ENCODE measurements around the gene ZNF512B. TPM values are rescaled to one million over a fixed set of nuclear protein-coding genes. Genes with fewer than 3 reads are reported as not detected.

The ZNF512B gene
- polyA plus RNA-seq, 2 of the 4 experiments (the other 2 are of a cell fraction): 2.1 to 16.8 TPM

DNA sequence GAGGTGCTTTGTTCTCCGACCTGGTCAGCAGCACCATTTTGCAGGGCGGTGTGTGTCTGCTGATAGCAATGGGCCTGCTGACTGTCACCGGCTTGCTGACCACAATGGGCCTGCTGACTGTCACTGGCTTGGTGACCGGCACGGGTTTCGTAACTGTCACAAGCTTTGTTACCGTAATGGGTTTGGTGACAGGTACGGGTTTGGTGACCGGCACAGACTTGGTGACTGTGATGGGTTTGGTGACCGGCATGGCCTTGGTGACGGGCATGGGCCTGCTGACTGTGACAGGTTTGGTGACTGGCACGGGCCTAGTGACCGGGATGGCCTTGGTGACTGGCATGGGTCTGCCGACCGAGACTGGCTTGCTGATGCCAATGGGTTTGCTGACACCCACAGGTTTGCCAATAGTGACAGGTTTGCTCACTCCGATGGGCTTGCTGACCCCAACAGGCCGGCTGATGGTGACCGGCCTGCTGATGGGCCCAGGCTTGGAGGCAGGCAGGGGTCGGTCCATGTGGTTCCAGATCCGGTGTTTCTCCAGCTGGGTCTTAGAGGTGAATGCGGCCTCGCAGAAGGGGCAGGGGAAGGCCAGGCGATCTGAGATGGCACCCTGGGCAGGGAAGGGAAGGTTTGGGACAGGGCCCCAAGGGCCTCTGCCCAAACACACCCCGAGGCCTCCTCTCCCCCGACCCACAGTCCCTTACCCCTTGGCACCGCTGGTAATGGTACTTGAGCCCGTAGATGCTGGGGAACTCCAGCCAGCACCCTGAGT lies 3.4 kb downstream of the ZNF512B start:
- Histone ChIP-seq H3K27ac (no peak overlapping the region), H3K9me3 (no peaks in the 10 kb centered on the region), H3K4me2 (no peak overlapping the region), H3K4me1 (peaks cover 13% of the 10 kb centered on the region; the same call in 2 of the 3 replicates), H3K4me3 (no peak overlapping the region)
- DNase-seq (ENCODE audit: low read depth in 1 of 2, low spot score in 1 of 2) (no peak), FAIRE-seq (no peak), ATAC-seq (no peak)
- 95% methylated on average over 18 of the region's 27 CpGs for WGBS (ENCODE audit: missing lambda C conversion rate)
- ChIA-PET CTCF (interaction anchor here (1.9 to 2.4 kb wide), 2 partner anchors 10 to 14 kb away, joined by 4 to 10 read pairs; partner anchors contain the start of genes PRPF6 and UCKL1), POLR2A (interaction anchor here (0.6 kb wide), 1 partner anchor 240 kb away, joined by 4 read pairs; no protein-coding TSS in a partner anchor)
- TF ChIP-seq NPAS2 (CRISPR knock-in tag; IDR thresholded peaks at IDR 0.05; ENCODE audit: borderline replicate concordance) (no peak), ZFP36 (IDR thresholded peaks at IDR 0.05; ENCODE audit: borderline replicate concordance, partially characterized antibody) (no peak), FOSB (CRISPR knock-in tag; IDR thresholded peaks at IDR 0.05) (no peak), HOXB13 (CRISPR knock-in tag; IDR thresholded peaks at IDR 0.05; ENCODE audit: low read depth) (no peak), RAD21 (conservative IDR thresholded peaks at IDR 0.05 in 1 of 2, IDR thresholded peaks at IDR 0.05 in 1 of 2) (no peak), RFX5 (IDR thresholded peaks at IDR 0.05) (no peak), NR3C1 (IDR thresholded peaks at IDR 0.05) (no peak), EHF (CRISPR knock-in tag; IDR thresholded peaks at IDR 0.05) (no peak), CHD2 (IDR thresholded peaks at IDR 0.05; ENCODE audit: low read length, partially characterized antibody) (no peak), BHLHE40 (IDR thresholded peaks at IDR 0.05; ENCODE audit: low read depth, low read length) (no peak), ZC3H11A (IDR thresholded peaks at IDR 0.05) (no peak), POLR2A (IDR thresholded peaks at IDR 0.05; ENCODE audit: low read length) (no peak), ZSCAN20 (CRISPR knock-in tag; IDR thresholded peaks at IDR 0.05) (no peak), TFCP2L1 (CRISPR knock-in tag; IDR thresholded peaks at IDR 0.05) (no peak), ZNF302 (CRISPR knock-in tag; IDR thresholded peaks at IDR 0.05) (no peak), CBX2 (IDR thresholded peaks at IDR 0.05; ENCODE audit: borderline replicate concordance, low read depth) (no peak), MYC (IDR thresholded peaks at IDR 0.05; ENCODE audit: borderline replicate concordance, low read length) (no peak)
- TF ChIP-seq, protein P1, sequence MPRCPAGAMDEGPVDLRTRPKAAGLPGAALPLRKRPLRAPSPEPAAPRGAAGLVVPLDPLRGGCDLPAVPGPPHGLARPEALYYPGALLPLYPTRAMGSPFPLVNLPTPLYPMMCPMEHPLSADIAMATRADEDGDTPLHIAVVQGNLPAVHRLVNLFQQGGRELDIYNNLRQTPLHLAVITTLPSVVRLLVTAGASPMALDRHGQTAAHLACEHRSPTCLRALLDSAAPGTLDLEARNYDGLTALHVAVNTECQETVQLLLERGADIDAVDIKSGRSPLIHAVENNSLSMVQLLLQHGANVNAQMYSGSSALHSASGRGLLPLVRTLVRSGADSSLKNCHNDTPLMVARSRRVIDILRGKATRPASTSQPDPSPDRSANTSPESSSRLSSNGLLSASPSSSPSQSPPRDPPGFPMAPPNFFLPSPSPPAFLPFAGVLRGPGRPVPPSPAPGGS (IDR thresholded peaks at IDR 0.05): no peak
- TF ChIP-seq, protein P2, sequence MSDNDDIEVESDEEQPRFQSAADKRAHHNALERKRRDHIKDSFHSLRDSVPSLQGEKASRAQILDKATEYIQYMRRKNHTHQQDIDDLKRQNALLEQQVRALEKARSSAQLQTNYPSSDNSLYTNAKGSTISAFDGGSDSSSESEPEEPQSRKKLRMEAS (IDR thresholded peaks at IDR 0.05): no peak

DNA sequence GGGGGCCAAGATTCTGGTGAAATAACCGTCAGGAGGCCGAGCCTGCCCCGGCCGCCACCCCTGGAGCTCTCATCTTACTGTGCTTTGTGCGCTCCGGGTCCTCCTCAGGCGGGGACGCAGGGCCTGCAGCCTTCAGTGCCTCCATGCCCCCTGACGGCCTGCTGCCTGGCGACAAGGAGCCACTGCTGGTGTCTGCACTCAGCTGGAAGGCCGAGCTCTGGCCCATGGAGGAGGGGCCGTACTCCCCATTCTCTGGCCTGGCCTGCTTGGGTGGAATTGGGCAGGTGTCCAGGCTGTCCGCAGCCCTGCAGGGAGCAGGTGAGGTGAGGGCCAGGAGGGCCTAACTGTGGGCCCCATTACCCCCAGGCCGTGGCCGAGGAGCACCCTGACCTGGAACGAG lies 5.3 kb downstream of the ZNF512B start:
- no peak overlapping the region for H3K4me2 ChIP-seq
- ATAC-seq (no peak; a peak in 1 of 6 replicates), FAIRE-seq (no peak), DNase-seq (ENCODE audit: low read depth in 1 of 2, low spot score in 1 of 2) (no peak)
- no peak overlapping the region for H3K27ac ChIP-seq
- no peak overlapping the region for H3K4me3 ChIP-seq
- CTCF ChIA-PET: interaction anchor here (0.6 to 4.6 kb wide), 3 partner anchors 10 to 427 kb away, joined by 3 to 44 read pairs (median 5); partner anchors contain the start of gene PRPF6
- no peaks in the 10 kb centered on the region for H3K9me3 ChIP-seq
- H3K4me1 ChIP-seq: peaks cover 7% of the 10 kb centered on the region; the same call in 2 of the 3 replicates
- POLR2A ChIA-PET: no interaction called here
- 94% methylated on average over 16 of the region's 16 CpGs for WGBS (ENCODE audit: missing lambda C conversion rate)
- TF ChIP-seq SREBF2 (IDR thresholded peaks at IDR 0.05) (no peak), MYC (IDR thresholded peaks at IDR 0.05; ENCODE audit: borderline replicate concordance, low read length) (no peak), CBX2 (IDR thresholded peaks at IDR 0.05; ENCODE audit: borderline replicate concordance, low read depth) (no peak), RNF2 (IDR thresholded peaks at IDR 0.05; ENCODE audit: borderline replicate concordance, low read depth) (no peak), EHF (CRISPR knock-in tag; IDR thresholded peaks at IDR 0.05) (no peak), HOXA7 (CRISPR knock-in tag; IDR thresholded peaks at IDR 0.05) (no peak), RFX5 (IDR thresholded peaks at IDR 0.05) (no peak), RCOR1 (IDR thresholded peaks at IDR 0.05; ENCODE audit: low read depth, low read length) (no peak), NPAS2 (CRISPR knock-in tag; IDR thresholded peaks at IDR 0.05; ENCODE audit: borderline replicate concordance) (no peak)

Data from A549 (cell line).